Measurements from ENCODE around the gene RNF44.
"Not testable (repeated sequence)": the region's sequence is repeated elsewhere in the genome, so short reads cannot be mapped to it uniquely, and the experiment has no call there.

RNF44 gene

DNA sequence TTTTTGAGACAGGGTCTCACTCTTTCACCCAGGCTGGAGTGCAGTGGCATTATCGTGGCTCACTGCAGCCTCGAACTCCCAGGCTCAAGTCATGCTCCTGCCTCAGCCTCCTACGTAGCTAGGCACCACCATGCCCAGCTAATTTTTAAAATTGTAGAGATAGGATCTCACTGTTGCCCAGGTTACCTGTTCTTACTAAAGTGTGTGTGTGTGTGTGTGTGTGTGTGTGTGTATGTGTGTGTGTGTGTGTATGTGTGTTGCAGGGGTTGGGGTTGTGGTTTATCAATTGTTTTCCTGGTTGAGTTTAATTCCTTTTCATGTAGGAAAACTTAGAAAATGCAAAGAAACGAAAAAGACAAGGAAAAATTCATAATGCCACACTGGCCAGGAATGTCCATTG, 21.8 kb downstream of the RNF44 start:
- no peak for DNase-seq

DNA sequence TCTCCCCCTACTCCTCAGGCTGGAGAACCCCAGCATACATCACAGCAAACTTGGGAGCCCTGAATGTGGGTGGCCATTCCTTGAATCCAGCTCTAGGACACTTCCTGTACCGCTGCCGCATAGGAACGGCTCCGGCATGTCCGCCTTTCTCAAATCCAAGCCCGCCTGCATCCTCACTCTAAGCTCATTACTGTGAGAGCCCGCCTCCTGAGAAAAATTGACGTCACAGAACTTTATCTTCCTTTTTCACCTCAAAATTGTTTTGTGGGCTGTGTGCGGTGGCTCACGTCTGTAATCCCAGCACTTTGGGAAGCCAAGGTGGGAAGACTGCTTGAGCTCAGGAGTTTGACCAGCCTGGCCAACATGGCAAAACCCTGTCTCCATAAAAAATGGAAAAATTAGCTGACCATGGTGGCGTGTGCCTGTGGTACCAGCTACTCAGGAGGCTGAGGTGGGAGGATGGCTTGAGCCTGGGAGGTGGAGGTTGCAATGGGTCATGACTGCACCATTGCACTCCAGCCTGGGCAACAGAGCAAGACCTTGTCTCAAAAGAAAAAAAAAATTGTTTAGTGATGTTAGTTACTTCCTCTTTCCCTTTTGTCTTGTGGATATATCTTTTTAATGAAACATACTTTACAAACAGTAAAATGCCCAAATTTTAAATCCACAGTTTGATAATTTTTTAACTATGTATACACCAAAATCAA, 22.8 kb downstream of the RNF44 start:
- no peak for DNase-seq

DNA sequence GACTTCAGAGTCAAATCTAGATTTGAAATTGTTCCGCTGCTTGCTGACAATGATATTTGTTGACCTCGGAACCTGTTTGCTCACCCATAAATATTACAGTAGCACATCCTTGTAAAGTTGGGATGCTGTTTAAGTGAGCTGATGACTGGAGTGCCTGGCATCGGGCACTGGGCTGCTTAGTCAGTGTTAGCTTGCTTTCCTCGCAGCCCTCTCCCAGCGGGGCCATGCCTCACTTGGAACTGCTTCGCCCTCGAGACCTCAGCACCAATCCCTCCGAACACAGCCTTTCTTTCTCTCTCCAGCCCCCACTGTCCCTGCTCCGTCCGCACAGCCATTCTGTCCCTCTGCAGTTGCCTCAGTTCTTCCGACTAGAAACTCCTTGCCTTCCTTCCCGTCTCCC, 23.4 kb downstream of the RNF44 start:
- DNase-seq, result no peak

DNA sequence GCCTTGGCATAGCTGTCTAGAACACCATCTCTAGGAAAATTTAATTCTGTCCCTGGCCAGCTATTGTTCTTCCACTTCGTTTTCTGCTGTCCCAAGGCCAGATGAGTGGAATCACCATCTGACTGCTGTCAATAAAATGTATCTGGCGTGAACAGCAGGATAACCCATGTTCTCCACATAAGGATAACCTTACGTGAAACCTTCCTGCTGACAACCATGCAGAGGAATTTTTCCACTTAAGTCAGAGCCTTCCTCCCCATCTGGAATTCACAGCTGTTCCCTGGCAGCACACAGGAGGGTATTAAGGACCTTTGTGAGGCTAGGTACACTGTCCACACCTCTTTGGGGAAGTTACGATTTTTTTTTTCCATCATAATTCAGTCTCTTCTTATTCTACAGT, 28.6 kb downstream of the RNF44 start:
- DNase-seq, result no peak

DNA sequence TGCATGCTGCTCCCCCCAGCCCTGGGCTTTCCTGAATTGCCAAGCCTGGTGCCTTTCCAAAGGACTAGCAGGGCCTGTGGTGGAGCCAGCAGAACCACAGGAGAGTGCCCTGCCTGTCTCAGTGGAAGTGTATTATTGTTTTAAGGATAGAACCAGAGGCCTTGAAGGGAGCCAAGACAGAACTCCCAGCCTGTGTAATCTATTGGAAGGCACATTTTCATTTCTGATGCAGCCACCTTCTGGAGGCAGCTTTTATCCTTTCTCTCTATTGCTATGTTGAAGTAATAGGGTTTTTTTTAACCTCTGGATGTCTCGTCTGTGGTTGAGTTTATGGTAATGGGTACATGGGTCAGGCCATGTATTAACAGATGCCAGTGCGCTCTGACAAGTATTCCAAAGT, 29.3 kb downstream of the RNF44 start:
- DNase-seq, result no peak

DNA sequence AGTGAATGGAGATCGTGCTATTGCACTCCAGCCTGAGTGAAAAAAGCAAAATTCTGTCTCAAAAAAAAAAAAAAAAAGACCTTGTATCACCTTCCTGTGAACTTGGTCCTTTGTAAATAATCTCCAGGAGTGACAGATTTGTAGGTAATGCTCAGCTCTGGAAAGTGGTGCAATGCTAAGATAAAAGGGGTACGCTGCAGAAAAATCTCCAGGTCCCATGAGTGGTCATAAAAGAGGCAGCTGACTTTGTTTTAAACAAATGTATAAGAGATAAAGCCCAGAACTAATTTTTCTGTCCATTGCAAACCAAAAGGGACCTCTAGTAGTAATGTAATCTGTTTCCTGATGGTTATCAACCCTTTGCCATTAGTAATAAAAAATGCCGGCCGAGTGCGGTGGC, 33.7 kb downstream of the RNF44 start:
- no peak for DNase-seq

DNA sequence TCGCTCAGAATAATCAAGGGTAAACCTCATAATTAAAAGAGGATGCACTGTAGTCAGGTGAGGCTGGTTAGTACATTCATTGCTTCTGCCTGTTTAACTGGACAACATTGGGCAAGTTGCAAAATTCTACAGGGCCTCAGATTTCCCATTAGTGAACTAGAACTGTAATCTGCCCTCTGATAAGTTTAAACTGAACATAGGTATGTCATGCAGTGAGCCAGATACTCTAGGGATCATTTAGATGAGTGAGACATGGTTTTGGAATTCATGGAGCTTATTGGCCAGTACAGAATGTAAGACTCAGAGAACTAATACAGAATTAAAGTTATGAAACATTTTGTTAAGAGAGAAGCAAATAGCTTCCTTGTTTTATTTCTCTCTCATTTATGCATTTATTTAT, 35.9 kb downstream of the RNF44 start:
- no peak for DNase-seq

DNA sequence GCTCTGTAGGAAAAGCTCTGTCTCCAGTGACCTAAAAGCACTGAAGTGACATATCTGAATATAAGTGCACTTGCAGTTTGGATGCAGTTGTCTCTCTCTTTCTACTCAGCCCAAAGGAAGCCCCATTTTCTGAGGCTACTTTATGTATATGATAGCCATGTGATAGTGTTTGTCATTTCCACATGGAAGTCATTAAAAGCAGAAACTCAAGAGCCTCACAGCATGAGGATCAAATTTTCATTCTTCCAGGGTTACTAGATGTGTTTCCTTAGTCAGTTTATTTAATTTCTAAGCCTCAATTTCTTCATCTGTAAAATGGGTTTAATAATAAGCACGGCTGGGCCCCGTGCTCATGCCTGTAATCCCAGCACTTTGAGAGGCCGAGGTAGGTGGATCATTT, 36.7 kb downstream of the RNF44 start:
- no peak for DNase-seq

DNA sequence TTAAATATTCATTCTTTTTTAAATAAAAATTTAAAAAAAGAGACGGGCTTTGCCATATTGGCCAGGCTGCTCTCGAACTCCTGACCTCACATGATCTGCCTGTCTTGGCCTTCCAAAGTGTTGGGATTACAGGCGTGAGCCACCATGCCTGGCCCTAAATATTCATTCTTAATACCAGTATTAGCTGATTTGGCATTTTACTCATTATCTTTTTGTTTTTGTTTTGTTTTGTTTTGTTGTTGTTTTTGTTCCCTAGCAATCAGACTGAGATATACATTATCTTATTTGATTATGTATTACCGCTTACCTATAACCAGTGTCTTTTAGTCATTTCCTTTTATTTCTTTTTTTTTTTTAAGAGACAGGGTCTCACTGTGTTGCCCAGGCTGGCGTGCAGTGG, 37.9 kb downstream of the RNF44 start:
- no peak for DNase-seq

DNA sequence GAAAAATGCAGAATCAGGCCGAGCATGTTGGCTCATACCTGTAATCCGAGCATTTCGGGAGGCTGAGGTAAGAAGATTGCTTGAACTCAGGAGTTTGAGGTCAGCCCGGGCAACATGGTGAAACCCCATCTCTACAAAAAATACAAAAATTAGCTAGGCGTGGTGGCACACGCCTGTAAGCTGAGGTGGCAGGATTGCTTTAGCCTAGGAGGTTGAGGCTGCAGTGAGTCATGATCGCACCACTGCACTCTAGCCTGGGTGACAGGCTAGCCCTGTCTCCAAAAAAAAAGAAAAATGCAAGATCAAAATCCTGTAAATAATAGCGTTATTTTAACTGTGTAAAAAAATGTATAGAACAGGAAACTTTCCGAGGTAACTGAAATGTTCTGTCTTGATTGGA, 39.4 kb downstream of the RNF44 start:
- DNase-seq, result no peak

DNA sequence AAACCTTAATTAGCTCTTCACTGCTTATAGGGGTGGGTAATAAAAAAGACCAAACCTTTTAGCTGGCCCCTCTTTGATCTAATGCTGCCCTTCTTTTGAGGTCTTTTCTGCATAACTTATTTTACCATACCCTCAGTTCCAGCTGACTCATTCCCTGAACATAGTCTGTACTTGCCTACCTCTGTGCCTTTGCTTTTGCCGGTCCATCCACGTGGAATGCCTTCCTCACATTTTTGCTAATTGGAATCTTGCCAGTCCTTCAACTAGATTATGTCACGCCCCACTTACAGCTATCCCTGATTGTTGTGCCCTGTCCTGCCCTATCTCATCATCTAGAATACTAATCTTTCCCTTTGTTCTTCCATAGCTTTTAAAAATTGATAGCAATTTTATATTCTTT, 44.8 kb downstream of the RNF44 start:
- DNase-seq, result no peak

DNA sequence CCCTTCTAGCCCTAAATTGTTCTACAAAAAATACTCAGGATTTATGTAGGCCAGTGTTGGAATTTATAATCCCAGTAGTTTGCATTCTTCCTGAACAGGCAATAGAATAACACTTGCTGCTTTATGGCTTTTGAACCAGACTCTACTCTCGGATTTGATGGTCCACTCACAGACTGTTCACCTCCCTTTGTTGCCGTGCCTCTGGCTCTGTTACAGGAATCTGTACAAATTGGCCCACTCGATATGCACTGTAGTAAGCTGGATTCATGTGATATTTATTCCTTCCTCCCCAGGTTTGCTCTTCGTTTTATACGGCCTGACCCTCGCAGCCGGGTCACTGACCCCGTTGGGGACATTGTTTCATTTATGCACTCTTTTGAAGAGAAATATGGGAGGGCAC, 45.3 kb downstream of the RNF44 start:
- no peak for DNase-seq

DNA sequence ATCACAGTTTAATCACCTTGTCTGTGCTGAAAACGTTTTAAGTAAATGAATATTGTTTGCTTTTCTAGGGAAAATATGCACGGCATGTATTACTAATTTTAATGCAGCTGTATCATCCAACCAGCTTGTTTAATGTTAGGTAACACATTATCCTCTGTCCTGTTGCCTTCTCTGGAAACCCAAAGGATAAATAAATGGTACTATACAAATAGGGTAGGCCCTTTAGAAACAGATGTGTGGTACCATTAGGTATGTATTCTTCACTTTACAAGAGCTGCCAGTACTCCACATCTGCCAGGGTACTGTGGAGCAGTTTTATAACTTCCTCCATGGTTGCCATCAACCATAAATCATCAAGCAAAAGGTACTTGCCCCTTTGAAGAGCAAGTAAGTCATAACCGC, 46.1 kb downstream of the RNF44 start:
- no peak for DNase-seq

DNA sequence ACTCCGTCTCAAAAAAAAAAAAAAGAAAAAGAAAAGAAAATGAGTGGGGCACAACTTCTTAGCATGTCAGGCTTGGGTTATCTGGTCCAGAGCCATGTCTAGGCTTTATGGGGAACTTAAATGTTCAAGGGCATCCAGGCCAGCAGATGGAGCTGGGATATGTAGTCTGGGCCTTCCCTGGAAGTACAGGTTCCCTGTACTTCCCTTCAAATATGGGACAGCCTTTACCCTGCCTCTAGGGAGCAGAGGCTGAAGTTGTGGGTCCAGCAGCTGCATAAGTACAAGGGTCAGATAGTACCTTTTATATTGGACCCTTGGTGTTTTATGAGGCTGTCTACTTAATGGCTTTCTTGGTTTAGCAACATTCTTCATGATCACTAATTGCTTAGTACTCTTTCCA, 46.9 kb downstream of the RNF44 start:
- DNase-seq, result no peak

DNA sequence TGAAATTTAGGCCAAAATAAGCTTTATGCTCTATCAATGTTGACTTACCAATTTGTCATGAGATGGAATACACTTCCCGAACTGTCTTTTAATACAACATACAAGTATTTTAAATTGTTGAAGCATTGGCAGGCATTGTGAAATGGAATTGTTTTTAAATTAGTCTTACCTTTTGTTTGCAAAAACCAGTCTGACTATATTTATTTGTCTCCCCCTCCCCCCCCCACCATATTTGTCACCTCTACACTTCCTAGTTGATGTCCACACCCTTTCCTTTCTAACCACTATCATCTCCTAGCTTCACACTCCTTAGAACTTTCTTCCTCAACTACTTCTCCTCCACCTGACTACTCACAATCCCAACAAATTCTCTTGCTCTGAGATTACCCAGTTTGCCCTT, 48.1 kb downstream of the RNF44 start:
- no peak for DNase-seq

DNA sequence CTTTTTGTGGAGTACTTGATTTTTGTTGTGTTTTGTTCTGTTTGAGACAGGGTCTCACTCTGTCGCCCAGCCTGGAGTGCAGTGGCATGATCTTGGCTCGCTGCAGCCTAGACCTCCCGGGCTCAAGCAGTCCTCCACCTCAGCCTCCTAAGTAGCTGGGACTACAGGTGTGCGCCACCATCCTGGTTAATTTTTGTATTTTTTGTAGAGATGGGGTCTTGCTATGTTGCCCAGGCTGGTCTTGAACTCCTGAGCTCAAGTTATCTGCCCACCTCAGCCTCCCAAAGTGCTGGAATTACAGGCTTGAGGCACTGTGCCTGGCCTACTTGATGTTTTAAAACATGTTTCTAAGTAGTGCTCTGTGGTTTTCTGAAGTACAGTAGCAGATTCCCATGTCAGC, 50.0 kb downstream of the RNF44 start:
- not testable (repeated sequence) for DNase-seq

DNA sequence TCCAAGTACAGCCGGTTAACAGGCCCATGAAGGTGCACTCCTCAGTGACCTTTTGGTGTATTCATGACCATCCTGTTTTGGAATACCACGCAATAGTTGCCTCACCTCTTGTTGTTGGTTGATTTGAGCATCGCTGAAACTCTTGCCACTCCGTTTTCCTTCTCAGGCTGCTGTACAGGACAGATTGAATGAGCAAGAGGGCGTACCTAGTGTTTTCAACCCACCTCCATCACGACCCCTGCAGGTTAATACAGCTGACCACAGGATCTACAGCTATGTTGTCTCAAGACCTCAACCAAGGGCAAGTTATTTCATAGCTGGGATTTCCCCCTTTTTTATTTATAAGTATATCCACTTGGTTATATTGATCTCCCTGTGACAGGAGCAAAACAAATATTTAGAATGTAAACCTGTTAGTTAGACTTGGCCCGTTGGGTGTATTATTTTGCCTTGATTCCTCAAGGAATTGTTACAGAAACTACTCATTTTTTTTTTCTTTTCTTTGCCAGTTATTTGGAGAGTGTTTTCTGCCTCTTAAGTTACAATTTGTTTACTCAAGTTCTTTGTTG, 50.9 kb downstream of the RNF44 start:
- DNase-seq, result no peak

DNA sequence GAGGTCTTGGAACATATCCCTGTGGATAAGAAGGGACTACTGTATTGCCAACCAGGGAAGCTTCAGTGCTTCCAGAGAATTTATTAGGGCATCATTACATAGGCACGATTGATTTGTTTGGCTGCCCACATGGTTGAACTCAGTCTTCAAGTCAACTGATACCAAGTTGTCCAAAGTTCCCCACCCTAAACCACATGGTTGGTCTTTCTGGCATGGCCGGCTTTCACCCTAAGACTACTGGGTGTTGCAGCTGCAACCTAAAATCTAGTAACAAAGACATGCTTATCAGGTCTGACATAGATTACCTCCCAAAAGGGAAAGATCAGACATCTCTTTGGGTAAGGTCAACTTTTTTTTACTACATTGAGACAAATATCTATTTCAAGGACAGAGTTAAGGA, 52.0 kb downstream of the RNF44 start:
- DNase-seq, result no peak

DNA sequence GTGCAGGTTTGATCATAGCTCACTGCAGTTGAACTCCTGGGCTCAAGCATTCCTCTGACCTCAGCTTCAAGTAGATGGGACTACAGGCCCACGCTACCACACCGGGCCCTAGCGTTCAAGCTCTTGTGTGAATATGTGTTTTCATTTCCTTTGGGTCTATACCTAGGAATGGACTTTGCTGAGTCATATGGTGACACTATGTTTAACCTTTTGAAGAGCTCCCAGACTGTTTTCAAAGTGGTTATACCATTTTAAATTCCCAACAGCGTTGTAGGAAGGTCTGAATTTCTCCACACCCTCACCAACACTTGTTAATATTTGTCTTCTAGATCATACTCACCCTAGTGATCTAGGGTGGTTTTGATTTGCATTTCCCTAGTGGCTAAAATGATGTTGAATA, 55.5 kb downstream of the RNF44 start:
- DNase-seq, result no peak

Data from stimulated activated CD8-positive, alpha-beta memory T cell treated with anti-CD3 and anti-CD28 coated beads, Interleukin-4, amount 100 ng/mL, for 48 hours (primary cell).